Stimulated activated CD4-positive, alpha-beta T cell treated with anti-CD3 and anti-CD28 coated beads, Interleukin-2, amount 100 ng/mL, for 48 hours (primary cell): Measurements from ENCODE around the gene VDAC1.
"Not testable (repeated sequence)": the region's sequence is repeated elsewhere in the genome, so short reads cannot be mapped to it uniquely, and the experiment has no call there.

Experiments
- DNase-seq, 2 donors: peaks; one replicate each; pipeline ENCODE4 v3.0.0-alpha.2; 2020

The VDAC1 gene

DNA sequence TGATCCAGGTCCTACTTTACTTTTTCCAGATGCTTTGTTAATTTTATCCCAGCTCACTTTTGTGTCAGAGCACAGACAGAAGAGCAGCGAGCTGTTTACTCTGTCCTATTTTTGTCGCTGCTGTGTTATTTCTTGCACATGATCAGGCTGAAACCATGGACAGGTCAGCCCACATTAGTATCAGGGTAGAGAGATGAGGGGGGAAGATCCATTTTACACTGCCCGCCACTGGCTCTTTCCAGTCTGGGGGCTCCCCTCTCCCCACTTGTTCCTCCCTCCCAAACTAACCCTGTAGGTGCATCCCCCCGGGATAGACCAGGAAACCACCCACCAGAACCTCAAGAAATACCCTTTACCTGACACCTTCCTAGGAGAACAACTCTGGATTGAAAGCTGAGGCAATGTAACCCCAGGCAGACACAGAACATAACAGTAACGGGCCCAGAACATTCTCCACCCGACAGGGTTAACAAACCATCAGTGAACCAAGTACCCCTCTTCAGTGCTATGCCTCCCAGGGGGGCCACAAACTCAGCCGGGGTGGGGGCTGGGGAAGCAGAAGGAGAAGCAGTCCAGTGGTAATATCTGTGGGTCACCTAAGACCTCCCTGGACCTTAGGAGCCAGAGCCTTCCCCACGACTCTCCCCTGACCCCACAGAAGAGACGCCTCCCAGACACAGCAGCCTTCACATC is 10.3 kb downstream of the VDAC1 start:
- no peak for DNase-seq

DNA sequence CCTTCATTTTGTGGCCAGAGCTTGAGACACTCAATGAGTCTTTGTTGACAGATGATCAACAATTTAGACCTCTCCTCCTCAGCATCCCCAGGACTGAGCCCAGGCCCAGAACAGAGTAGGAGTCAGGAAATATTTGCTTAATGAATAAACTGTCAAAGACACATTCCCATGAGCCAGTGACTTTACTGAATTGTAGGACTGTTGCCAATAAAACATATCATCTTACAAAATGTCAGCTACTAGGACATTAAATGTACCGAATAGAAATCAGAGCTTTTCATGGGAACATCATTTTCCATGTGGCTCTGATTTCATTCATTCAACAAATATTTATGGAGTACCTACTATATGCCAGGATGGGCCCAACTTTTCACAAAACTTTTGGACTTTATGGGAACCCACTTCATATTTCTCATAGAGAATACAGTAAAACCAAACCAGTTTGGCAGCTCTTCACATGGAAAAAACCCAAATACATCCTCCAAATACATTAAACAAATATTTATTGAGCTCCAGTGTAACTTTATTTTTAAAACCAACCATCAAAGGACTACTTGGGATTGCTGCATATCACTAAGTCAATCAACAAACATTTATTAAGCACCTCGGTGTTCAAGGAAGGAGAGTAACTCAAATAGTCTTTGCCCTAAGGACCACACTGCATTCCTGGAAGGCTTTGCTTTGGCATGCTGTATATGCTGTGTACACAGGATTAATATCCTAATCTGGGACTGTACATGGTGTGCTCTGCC is 11.4 kb downstream of the VDAC1 start:
- DNase-seq, result no peak

DNA sequence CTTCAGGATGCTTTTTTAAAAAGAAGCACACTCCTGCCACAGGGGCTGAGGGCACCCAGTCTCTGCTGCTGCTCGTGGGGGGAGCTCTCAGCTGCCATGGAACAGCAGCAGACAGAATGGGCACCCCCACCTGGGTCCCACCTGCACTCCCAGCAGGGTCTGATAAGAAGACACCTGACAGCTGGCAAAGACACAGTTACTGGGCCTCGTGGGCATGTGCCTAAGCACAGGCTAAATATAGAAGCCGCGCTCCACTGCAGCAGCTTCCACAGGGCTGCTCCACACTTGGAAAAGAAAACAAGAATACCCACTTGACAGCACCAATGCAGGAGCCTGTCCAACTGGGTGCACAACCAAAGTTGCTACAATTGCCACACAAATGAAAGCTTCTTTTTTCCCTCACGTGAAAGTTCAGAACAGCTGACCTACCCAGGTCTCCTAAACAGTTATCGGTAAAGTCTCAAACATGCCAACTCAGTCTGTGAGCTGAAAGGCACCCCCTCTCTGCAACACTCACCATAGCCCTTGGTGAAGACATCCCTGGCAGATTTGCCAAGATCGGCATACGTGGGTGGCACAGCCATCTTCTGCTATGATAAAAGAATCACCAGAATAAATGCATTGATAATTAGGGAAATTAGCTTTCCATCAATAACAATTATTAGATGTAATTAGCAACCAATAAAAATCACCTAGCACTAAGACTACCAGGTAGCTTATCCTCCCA is 12.2 kb downstream of the VDAC1 start:
- no peak for DNase-seq

DNA sequence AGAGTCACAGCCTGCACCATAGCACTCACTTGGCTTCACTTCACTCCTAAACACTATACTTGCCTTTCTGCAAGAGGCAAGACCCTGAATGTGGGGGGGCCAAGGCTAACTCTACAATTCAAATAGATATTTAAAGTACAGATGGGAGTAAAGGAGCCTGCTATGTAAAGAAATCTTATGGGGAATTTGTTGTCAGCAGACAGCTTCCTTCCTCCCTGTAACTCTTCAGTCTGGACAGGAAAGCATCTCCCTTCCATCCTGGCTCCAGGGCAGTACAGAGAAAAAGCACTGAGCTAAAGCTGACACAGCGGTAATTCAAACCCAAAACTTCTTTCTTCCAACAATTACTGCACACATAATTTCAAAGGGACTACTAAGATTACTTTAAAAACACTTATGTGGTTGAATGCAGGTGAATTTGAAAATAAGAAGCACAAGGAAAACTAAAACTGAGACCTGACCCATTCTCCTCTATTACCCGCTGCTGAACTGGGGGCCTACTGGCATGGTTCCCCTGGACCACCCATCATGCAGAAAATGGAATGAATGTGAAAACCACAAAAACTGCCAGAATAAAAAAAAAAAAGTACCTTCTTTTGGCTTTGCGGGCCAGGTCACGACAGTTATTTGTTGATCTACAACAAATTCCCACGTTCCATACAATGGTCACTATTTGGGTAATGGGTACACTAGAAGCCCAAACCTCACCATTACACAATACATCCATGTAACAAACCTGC is 13.4 kb downstream of the VDAC1 start:
- no peak for DNase-seq

DNA sequence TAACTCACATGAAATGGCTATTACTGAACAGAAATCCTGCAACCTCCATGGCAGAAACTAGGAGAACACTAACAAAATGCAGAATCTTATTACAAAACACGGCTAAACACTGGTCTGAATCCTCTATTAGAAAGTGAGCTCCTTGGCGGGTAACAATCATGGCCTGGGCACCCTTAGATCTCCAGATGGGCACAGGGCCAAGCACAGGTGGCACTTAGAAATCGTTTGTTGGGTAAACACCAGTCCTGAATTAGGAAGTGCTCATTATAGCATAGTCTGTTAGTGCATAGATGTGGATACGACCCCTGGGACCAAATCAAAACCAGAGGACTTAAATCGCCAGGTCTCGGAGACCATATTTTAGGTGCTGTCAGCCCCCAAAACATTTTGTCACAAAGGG is 14.4 kb downstream of the VDAC1 start:
- no peak for DNase-seq

DNA sequence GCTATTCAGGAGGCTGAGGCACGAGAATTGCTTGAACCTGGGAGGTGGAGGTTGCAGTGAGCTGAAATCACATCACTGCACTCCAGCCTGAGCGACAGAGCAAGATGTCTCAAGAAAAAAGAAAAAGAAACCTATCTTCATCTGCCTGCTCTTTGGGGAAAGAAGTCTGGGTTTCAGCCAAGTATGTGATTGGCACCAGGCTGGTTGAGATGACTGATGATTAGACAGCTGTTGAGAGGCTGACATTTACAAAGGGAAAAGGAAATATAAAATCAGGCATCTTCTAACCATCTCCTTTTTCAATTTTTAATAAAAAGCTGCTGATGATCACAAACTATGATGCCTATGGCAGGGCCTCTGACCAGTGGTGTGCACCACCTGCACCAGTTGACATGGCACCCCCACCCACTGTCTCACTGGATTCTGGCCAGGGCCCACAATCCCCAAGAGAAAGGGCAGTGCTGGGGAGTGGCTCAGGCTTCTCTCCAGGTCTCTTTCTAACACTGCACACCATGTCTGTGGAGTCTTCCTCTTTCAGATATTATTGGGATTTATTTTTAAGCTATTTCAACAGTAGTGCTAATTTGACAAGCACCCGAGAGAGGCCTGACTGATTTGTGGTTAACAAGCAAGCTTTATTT is 19.1 kb downstream of the VDAC1 start:
- no peak for DNase-seq

DNA sequence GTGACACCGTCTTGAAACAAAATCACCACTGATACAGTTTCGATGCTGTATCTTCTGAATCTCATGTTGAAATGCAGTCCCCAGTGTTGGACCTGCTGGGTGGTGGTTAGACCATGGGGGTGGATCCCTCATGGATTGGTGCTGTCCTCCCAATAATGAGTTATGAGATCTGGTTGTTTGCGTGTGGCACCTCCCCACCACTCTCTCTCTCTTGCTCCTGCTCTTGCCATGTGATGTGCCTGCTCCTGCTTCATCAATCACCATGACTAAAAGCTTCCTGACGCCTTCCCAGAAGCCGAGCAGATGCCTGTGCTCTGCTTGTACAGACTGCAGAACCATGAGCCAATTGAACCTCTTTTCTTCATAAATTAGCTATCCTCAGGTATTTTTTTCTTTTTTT is 21.1 kb downstream of the VDAC1 start:
- DNase-seq, result no peak

DNA sequence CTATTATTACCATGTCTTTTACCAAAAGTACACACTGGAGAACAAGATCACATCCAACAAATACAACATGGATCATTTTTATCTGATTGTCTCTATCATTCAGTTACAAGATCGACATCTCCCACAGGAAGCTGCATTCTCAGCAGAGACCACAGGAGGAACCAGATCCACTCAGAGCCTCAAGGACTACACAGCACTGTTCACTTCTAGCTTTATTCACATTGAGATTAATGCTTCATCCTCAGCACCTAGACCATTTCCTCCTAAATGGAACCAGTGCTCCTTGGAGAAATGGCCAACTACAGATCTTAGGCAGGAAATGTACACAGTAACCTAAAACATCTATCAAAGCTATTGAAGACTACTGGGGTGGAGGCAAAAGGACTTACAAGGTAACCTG is 23.1 kb downstream of the VDAC1 start:
- no peak for DNase-seq

DNA sequence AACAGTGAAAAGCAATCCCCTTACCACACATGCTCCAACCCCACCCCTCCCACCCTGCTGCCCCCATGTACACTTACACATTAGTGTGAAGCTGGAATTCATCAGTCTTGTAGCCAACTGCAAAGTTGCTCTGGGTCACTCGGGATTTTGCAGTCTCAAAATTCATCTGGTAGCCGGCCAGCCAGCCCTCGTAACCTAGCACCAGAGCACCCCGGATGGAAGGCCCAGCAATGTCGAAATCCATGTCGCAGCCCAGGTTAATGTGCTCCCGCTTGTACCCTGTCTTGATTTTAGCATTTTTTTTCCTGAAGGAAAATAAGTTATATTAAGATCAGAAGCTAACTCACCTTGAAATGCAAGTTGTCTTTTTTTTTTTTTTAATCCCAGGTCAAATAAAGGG is 24.1 kb downstream of the VDAC1 start:
- DNase-seq, result no peak

DNA sequence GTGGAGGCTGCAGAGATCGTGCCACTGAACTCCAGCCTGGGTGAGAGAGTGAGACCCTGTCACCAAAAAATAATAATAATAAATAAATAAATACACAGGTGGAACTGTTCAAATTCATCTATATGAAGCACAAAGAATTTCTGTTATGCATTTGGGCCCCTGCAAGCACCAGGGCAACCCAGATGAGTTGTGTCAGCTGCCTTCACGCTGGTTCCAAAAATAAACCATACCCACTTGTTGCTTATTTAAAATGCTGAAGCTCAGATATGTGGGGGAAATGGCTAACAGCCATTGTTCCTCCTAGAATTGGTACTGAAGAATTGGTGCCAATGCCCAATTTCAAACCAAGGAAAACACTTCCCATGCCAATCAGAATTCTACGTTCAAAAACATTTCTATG is 25.8 kb downstream of the VDAC1 start:
- DNase-seq, result no peak

DNA sequence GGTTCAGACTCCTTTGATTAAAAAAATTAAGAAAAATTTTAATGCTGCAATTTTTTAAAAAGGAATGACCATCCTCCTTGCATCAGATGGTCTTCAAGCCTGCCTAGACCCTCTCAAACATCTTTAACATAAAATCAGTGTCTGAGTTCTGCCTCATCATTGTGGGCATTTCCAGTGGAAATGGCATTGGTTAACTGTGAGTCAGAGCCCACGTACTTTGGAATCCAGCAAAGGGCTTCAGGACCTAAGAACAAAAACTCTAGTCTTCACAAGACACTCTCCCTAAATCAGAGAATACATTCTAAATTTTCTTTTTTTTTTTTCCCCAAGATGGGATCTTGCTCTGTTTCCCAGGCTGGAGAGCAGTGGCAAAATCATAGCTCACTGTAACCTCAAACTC is 26.9 kb downstream of the VDAC1 start:
- DNase-seq, result no peak

DNA sequence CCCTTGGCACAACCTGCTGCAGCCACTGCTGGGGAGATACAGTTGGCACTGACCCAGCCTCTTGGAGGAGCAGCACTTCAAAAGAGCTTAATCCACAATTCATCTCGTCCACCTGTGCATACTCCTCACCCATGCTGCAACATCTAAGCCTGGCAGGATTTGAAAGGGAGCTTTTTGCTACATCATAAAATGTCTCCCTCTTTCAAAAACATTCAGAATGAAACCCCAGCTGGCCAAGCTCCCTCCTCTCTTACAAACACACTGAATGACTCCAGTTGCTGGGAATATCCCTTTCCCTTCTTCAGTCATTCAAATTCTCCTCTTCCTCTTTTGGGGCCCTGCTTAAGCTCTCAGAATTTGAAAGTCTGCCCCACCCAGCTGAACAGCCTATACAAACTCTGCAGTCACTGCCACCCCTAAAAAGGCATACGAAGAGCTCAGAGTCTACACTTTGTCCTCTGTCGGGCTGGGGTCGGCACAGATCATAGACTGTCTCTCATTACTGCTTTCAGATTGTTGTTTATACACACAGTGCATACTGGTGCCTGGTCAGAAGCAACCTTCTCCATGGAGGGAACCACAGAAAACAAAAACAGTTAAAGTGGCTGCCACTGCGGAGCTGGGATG is 27.5 kb downstream of the VDAC1 start:
- DNase-seq, result no peak

DNA sequence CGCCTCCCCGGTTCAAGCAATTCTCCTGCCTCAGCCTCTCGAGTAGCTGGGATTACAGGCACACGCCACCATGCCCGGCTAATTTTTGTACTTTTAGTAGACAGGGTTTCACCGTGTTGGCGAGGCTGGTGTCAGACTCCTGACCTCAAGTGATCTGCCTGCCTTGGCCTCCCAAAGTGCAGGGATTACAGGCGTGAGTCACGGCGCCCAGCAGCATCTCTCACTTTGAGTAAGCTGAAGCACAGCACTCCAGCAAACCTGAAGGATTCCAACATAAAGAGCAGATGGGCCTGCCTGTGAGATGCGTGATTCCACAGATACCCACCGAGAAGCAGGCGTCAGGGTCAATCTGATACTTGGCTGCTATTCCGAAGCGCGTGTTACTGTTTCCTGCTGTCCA is 29.2 kb downstream of the VDAC1 start:
- not testable (repeated sequence) for DNase-seq

DNA sequence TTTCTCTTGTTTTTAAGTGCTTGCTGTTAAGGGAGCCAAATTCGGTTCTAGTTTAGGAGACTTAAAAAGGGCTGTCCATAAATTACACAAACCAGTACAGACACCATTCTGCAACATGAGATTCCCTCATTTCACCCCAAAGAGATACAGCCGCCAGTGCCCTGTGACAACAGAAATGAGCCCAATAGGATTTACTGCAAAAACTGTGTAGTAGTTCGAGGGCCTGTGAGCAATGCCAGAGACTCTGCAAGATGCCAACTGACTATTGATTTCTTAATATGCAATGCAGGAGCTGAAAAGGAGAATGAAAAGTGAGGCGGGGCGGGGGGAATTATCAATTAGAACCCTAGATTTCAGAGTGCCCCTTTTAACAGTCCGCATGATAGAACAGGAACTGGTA is 30.6 kb downstream of the VDAC1 start:
- DNase-seq, result no peak

DNA sequence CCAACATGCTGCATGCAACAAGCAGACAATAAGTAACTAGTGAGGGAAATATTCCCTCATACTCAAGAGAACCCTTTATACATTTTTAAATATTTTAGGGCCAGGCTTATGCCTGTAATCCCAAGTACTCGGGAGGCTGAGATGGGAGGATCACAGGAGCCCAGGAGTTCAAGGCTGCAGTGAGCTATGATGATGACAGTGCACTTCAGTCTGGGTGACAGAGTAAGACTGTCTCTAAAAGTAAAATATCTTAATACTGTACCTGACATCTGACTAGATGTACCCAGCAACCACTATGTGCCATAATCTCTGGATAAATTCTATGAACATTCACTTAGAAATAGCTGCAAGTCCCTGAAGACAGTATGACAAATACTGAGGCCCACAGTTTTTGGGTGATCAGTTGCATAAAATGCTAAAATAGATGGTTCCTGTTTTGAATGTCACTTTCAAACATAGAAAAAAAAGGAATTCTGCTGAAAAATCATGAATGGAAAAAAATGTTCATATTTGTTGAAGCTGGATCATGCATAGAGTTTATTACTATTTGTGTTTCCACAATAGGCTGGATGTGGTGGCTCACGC is 34.4 kb downstream of the VDAC1 start:
- no peak for DNase-seq

DNA sequence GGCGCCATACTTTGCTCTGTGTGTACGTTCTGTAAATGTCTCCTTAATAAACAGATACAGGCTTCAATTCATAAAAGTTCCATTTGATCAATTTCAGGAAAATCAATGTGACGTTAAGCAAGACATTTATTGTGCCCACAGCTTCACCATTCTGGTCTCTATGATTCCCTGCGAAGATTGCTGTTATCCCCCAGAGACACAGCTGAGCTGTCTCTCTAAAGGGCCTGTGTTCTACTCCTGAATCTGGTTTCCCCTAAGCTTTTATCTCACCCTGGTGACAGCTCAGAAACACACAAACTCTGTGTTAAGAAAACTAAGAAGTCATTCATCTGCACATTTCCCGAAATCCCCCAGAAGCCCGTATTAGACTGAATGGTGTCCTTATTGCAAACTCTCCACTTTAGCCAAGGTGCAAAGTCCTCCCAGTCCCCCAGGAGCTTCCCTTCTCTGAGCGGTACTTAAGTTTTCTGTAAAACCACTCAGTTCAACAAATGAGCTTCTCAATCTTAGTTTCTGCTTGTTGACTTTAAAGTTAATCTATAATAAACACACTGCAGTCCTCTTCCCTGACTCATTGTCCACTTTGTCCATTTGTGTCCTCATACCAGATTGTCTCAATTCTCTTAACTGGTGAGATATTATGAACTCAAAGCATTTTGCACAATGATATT is 35.0 kb downstream of the VDAC1 start:
- DNase-seq, result no peak

DNA sequence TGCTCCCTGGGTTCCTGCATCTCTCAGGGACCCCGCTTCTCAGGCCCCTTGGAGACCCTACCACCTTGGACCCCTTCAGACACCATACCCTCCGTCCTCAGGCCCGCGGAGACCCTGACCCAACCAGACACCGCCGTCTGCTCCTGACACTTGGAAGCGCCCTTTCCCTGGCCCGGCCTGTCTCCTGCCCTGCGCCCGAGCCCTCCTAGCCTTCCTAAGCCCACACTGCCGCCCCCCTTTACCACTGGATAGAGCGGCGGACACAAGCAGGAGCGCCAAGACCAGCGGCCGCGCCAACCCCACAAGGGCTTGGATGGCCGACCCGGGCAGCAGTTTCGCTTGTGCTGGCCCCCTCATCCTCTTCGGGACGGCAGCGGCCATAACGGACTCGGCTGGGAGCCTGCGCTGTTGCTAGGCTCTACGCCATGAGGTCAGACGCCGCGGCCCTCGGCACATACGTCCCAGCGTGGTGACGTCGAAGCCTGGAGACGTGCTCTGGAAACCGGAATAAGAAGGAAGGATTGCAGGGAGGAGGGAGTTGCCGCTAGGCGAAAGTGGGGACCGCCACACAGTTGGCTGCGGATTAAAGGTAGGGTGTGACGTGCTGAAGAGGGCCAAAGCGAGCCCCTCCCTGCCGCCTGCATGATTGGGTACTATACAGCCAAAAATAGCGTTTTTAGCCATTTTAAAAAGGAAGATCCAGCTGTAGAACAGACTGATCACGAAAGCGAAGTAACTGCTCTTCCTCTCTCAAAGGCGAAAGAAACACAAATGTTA is 36.4 kb downstream of the VDAC1 start, which contains the start of gene C5orf15:
TSS of gene C5orf15 (minus strand) at position 422 of the 777 bp plus-strand sequence. CDS start at position 381, 41 bp downstream.
- DNase-seq, result peak; percentile 83 to 89

DNA sequence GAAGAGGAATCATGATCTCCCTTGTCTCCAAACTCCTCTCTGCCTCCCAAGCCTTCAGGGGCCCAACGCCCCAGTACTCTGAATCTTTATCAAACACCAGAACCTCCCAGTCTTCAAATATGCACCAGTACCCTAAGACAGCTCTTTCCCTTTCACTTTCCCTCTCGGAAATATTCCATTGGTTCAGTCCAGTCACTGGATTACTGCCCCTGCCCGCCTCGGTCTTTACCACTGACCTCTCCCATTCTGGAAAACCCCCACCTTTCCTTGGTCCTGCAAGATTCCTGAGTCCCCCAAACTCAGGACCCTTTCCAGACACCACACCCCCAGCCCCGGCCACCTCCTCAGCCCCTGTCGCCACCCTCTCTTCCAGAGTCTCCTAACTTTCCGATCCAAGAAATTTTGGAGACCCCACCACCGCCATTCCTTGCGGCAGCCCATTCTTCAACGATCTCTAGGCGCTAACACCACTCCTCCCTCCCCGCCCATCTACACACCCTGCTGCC is 37.0 kb downstream of the VDAC1 start:
- DNase-seq, result no peak

DNA sequence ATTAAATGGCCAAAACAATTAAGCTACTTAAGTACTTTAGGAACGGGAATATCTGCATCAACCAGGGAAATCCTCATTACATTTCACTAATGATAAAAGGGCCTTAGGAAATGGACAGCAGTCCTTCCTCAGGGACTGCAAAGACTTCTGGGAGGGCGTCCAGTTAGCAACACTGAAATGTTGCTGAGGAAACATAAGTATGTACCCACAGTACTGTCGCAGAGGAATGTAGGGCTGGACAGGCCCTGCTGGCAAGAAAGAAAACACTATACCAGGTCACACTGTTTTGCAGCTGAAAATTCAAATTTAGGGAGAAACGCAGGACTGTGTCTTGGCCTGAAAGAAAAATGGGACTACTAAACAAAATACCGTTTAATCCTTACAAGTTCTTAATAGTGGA is 37.7 kb downstream of the VDAC1 start:
- no peak for DNase-seq

DNA sequence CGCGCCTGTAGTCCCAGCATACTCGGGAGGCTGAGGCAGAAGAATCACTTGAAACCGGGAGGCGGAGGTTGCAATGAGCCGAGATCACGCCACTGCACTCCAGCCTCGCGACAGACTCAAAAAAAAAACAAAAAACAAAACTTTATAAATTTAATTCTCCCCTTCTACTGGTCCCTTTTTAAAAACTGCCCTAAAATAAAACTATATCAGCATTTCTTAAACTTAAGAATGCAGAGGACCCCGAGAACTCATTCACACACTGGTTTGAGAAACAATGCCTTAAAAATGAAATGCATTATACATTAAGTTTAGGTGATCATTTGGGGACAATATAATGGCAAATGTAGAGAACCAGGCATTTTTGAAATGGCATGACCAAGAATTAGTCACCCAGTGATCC is 38.7 kb downstream of the VDAC1 start:
- DNase-seq, result no peak
